B cell (primary cell): ENCODE data around the gene PCDHAC2. TPM values are rescaled to one million over a fixed set of nuclear protein-coding genes. Genes with fewer than 3 reads are reported as not detected.

Experiments
- ATAC-seq: fragments of 200-7000 bp; cut with Tn5 transposase; one replicate; pipeline ENCODE4 v1.10.0; 2021; ENCODE audit warnings: low read depth, mild to moderate bottlenecking, moderate number of reproducible peaks, moderate library complexity
- CTCF ChIA-PET: fragments of 350-600 bp; sonication (Branson Sonifier 250); formaldehyde crosslinking; loops from one replicate; lab custom pipeline; 2021; ENCODE audit warnings: antibody characterized with exemption, inconsistent platforms; lab: Charles Lee
- POLR2A ChIA-PET: fragments of 350-600 bp; sonication (Branson Sonifier 250); formaldehyde crosslinking; loops from one replicate; lab custom pipeline; 2021; ENCODE audit warnings: antibody characterized with exemption; lab: Charles Lee
- DNase-seq: peaks from one replicate; pipeline ENCODE4 v3.0.0; 2013
- H2AFZ ChIP-seq: 2 replicates; pipeline ENCODE4 v1.6.1; 2012; ENCODE audit warnings: mild to moderate bottlenecking, low read depth, low read length; ENCODE audit not compliant: insufficient read depth, poor library complexity, severe bottlenecking
- H3K27ac ChIP-seq, 2 donors: 1 replicate in 1 of 2; 2 replicates in 1 of 2; pipeline ENCODE4 v1.5.1; 2012 to 2013; ENCODE audit warnings: low read length in 2 of 2, mild to moderate bottlenecking in 2 of 2, moderate library complexity in 1 of 2
- H3K27me3 ChIP-seq, 4 experiments: fragments of 200-600 bp in 1 of 4; sonication (generic) in 1 of 4; replicated peaks in 1 of 4; 1 replicate in 2 of 4; 2 replicates in 2 of 4; pipeline versions ENCODE4 v1.6.1 to v1.7.0; 2013 to 2016; ENCODE audit warnings: low read length in 3 of 4, mild to moderate bottlenecking in 2 of 4, mixed read lengths in 1 of 4, moderate library complexity in 1 of 4; ENCODE audit not compliant: insufficient read depth in 4 of 4, control insufficient read depth in 3 of 4; ENCODE audit errors: control extremely low read depth in 1 of 4
- H3K36me3 ChIP-seq, 2 experiments: replicated peaks in 1 of 2; 1 replicate in 1 of 2; 2 replicates in 1 of 2; pipeline versions ENCODE4 v1.6.1 to v1.7.1; 2013; ENCODE audit warnings: low read length in 1 of 2; ENCODE audit not compliant: insufficient read depth in 2 of 2, control insufficient read depth in 1 of 2; ENCODE audit errors: control extremely low read depth in 1 of 2, extremely low read depth in 1 of 2
- H3K4me1 ChIP-seq, 2 donors: fragments of 200-600 bp in 1 of 2; sonication (generic) in 1 of 2; 1 replicate in 1 of 2; 2 replicates in 1 of 2; pipeline versions ENCODE4 v1.5.1 to v1.6.1; 2013 to 2017; ENCODE audit warnings: low read length in 2 of 2; ENCODE audit not compliant: control insufficient read depth in 2 of 2, insufficient read depth in 2 of 2
- H3K4me2 ChIP-seq: replicated peaks from 2 replicates; pipeline ENCODE3; 2012; ENCODE audit warnings: mild to moderate bottlenecking, low read depth, low read length; ENCODE audit not compliant: poor library complexity, severe bottlenecking
- H3K4me3 ChIP-seq, 5 experiments: fragments of 200-600 bp in 1 of 5; sonication (generic) in 1 of 5; 1 replicate in 3 of 5; 2 replicates in 2 of 5; pipeline versions ENCODE4 v1.5.1 to v1.7.0; 2011 to 2016; ENCODE audit warnings: low read length in 4 of 5, mild to moderate bottlenecking in 4 of 5, low read depth in 2 of 5, control low read depth in 1 of 5, moderate library complexity in 1 of 5; ENCODE audit not compliant: insufficient read depth in 1 of 5; ENCODE audit errors: control extremely low read depth in 1 of 5, extremely low read depth in 1 of 5
- H3K79me2 ChIP-seq: fragments of 200-600 bp; sonication (generic); one replicate; pipeline ENCODE4 v1.6.0; 2016; ENCODE audit warnings: low read length; ENCODE audit not compliant: control insufficient read depth, insufficient read depth
- H3K9ac ChIP-seq: fragments of 200-600 bp; sonication (generic); 2 replicates; pipeline ENCODE4 v1.6.1; 2017; ENCODE audit warnings: mild to moderate bottlenecking, low read length, moderate library complexity
- H3K9me3 ChIP-seq, 3 donors: one replicate each; pipeline versions ENCODE4 v1.6.1 to v1.7.1; 2013; ENCODE audit warnings: low read length in 2 of 3; ENCODE audit not compliant: control insufficient read depth in 2 of 3, insufficient read depth in 1 of 3; ENCODE audit errors: control extremely low read depth in 1 of 3
- H4K20me1 ChIP-seq: 2 replicates; pipeline ENCODE4 v1.6.0; 2012; ENCODE audit warnings: mild to moderate bottlenecking, low read length; ENCODE audit not compliant: insufficient read depth, control insufficient read depth, poor library complexity, severe bottlenecking
- H3K27ac Mint-ChIP-seq: one replicate; pipeline ENCODE4 v1.8.0; 2021; ENCODE audit warnings: mixed read lengths
- H3K27me3 Mint-ChIP-seq: one replicate; pipeline ENCODE4 v1.8.0; 2021; ENCODE audit warnings: mixed read lengths
- H3K4me1 Mint-ChIP-seq: one replicate; pipeline ENCODE4 v1.8.0; 2021; ENCODE audit warnings: mixed read lengths
- H3K4me3 Mint-ChIP-seq: one replicate; pipeline ENCODE4 v1.8.0; 2021; ENCODE audit warnings: mixed read lengths
- H3K9me3 Mint-ChIP-seq: one replicate; pipeline ENCODE4 v1.8.0; 2022; ENCODE audit warnings: mixed read lengths; ENCODE audit not compliant: insufficient read depth
- EZH2 ChIP-seq: IDR thresholded peaks from 2 replicates; pipeline ENCODE4 v1.6.1; 2012; ENCODE audit warnings: borderline replicate concordance, low read depth, mild to moderate bottlenecking, moderate library complexity, low read length; ENCODE audit not compliant: insufficient read depth, poor library complexity, severe bottlenecking
- WGBS: methylation state at CpG from one replicate; pipeline ENCODE4 v1.1.5; 2013; ENCODE audit warnings: missing lambda C conversion rate; ENCODE audit not compliant: insufficient coverage; 5-methylcytosine and 5-hydroxymethylcytosine counted together
- intact Hi-C: fragments of 100-400 bp; cut with micrococcal nuclease; formaldehyde crosslinking; loops from one replicate; pipeline ENCODE4 v1.10.0; 2022
- polyA minus RNA-seq: library from RNA; depleted of rRNA, polyadenylated mRNA; stranded (reverse); fragments of >200 nt; gene quantifications from 2 replicates; pipeline ENCODE4 v1.2.3, GENCODE V29; 2012
- polyA plus RNA-seq: library from polyadenylated mRNA; depleted of rRNA; stranded (reverse); fragments of >200 nt; gene quantifications from 2 replicates; pipeline ENCODE4 v1.2.3, GENCODE V29; 2012
- total RNA-seq, 2 donors: library from RNA; stranded (reverse); fragments of 120-200 nt in 1 of 2; gene quantifications; 1 replicate in 1 of 2; 2 replicates in 1 of 2; pipeline versions ENCODE4 v1.2.3 to v1.2.4, GENCODE V29; 2013 to 2022
- TF ChIP-seq, protein P1 (sequence below): fragments of 200-600 bp; IDR thresholded peaks from one replicate; pipeline ENCODE4 v1.8.0; 2022; ENCODE audit warnings: antibody characterized with exemption, mild to moderate bottlenecking

Gene PCDHAC2, protein sequence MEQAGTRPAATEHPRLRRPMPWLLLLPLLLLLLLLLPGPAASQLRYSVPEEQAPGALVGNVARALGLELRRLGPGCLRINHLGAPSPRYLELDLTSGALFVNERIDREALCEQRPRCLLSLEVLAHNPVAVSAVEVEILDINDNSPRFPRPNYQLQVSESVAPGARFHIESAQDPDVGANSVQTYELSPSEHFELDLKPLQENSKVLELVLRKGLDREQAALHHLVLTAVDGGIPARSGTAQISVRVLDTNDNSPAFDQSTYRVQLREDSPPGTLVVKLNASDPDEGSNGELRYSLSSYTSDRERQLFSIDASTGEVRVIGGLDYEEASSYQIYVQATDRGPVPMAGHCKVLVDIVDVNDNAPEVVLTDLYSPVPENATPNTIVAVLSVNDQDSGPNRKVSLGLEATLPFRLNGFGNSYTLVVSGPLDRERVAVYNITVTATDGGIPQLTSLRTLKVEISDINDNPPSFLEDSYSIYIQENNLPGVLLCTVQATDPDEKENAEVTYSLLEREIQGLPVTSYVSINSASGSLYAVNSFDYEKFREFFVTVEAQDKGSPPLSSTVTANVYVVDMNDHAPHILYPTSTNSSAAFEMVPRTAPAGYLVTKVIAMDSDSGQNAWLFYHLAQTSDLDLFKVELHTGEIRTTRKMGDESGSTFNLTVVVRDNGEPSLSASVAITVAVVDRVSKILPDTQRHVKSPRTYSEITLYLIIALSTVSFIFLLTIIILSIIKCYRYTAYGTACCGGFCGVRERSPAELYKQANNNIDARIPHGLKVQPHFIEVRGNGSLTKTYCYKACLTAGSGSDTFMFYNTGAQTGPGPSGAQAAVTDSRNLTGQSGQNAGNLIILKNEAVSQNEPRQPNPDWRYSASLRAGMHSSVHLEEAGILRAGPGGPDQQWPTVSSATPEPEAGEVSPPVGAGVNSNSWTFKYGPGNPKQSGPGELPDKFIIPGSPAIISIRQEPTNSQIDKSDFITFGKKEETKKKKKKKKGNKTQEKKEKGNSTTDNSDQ
- not detected in 2 replicates for total RNA-seq
- total RNA-seq (2013), result 0.05 TPM
- polyA plus RNA-seq, result not detected in 2 replicates
- not detected in 2 replicates for polyA minus RNA-seq

DNA sequence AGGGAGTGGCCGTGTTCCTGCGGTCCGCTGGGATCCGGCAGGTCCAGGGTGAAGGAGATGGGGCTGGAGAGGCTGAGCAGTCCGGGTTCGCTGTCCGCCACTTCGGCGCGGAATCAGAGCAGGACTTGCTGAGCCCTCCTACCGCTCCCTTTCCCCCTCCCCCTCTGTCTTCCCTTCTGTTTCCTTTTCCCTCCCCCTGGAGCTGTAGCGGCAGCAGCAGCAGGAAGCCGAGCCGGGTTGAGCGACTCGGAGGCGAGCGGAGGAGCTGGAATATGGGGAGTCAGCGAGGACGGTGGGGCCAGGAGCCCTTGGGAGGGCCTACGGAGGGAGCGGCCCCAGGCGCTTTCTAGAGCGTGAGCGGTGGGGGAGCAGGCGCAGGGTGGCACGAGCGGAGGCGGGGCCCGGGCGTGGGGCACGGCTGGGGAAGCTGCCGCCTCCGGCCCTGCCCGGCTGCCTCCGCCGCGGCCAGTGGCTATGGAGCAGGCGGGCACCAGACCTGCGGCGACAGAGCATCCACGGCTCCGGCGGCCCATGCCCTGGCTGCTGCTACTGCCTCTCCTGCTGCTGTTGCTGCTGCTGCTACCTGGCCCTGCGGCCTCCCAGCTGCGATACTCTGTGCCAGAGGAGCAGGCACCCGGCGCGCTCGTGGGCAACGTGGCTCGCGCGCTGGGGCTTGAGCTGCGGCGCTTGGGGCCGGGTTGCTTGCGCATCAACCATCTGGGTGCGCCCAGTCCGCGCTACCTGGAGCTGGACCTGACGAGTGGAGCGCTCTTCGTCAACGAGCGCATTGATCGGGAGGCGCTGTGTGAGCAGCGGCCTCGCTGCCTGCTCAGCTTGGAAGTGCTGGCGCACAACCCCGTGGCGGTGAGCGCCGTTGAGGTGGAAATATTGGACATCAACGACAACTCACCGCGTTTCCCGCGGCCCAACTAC lies at the start of gene PCDHAC2:
TSS of gene PCDHAC2 (plus strand) at position 184 of the 933 bp plus-strand sequence. CDS start at position 475, 291 bp downstream.
- ChIA-PET CTCF (no interaction called here), POLR2A (no interaction called here)
- Mint-ChIP-seq H3K27me3 (peaks cover 38% of the 10 kb centered on the region), H3K27ac (no peak within 1 kb of the TSS), H3K4me1 (no peaks in the 10 kb centered on the region), H3K9me3 (no peaks in the 10 kb centered on the region), H3K4me3 (no peak within 1 kb of the TSS)
- Histone ChIP-seq H3K4me3 (no peak within 1 kb of the TSS), H3K9ac (no peak within 1 kb of the TSS), H3K4me2 (no peak within 1 kb of the TSS), H3K36me3 (no peaks in the 10 kb centered on the region), H4K20me1 (no peaks in the 10 kb centered on the region), H3K27me3 (peaks cover 0 to 18% (median 6%) of the 10 kb centered on the region in 4 experiments), H3K9me3 (peaks cover 0 to 19% (median 0%) of the 10 kb centered on the region in 3 donors), H3K4me1 (no peaks in the 10 kb centered on the region), H3K27ac (no peak within 1 kb of the TSS), H2AFZ (no peak within 1 kb of the TSS), H3K79me2 (no peaks in the 10 kb centered on the region)
- intact Hi-C loops, result no loop called here
- no peak for TF ChIP-seq EZH2
- TF ChIP-seq, protein P1, sequence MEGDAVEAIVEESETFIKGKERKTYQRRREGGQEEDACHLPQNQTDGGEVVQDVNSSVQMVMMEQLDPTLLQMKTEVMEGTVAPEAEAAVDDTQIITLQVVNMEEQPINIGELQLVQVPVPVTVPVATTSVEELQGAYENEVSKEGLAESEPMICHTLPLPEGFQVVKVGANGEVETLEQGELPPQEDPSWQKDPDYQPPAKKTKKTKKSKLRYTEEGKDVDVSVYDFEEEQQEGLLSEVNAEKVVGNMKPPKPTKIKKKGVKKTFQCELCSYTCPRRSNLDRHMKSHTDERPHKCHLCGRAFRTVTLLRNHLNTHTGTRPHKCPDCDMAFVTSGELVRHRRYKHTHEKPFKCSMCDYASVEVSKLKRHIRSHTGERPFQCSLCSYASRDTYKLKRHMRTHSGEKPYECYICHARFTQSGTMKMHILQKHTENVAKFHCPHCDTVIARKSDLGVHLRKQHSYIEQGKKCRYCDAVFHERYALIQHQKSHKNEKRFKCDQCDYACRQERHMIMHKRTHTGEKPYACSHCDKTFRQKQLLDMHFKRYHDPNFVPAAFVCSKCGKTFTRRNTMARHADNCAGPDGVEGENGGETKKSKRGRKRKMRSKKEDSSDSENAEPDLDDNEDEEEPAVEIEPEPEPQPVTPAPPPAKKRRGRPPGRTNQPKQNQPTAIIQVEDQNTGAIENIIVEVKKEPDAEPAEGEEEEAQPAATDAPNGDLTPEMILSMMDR, result no peak
- 12% methylated on average over 77 of the region's 80 CpGs for WGBS
- ATAC-seq (no peak), DNase-seq (no peak)
